Esophagus squamous epithelium (tissue), 5 donors: ENCODE measurements around the gene AUTS2. TPM values are rescaled to one million over a fixed set of nuclear protein-coding genes. Genes with fewer than 3 reads are reported as not detected.
A peak's percentile ranks its signal among the peaks of the same experiment; 100 is the strongest.

Source experiments
- DNase-seq: peaks from one replicate; lab custom pipeline; 2025; lab: John Stamatoyannopoulos, UW
- H3K27ac ChIP-seq, 4 donors: fragments of 200-600 bp; sonication (generic); one replicate each; pipeline ENCODE4 v1.5.1; 2016 to 2019; ENCODE audit warnings: mild to moderate bottlenecking in 1 of 4
- H3K27me3 ChIP-seq, 4 donors: fragments of 200-600 bp; sonication (generic); 1 replicate in 3 of 4; 2 replicates in 1 of 4; pipeline versions ENCODE4 v1.5.1 to v1.6.0; 2017 to 2021; ENCODE audit warnings: antibody characterized with exemption in 1 of 4
- H3K36me3 ChIP-seq, 3 donors: fragments of 200-600 bp; sonication (generic); one replicate each; pipeline ENCODE4 v1.5.1; 2016 to 2019
- H3K4me1 ChIP-seq, 3 donors: fragments of 200-600 bp; sonication (generic); one replicate each; pipeline ENCODE4 v1.5.1; 2017 to 2019
- H3K4me3 ChIP-seq, 4 donors: fragments of 200-600 bp; sonication (generic); 1 replicate in 3 of 4; 2 replicates in 1 of 4; pipeline ENCODE4 v1.5.1; 2016 to 2019; ENCODE audit warnings: mild to moderate bottlenecking in 2 of 4, moderate library complexity in 1 of 4
- H3K9me3 ChIP-seq, 3 donors: fragments of 200-600 bp; sonication (generic); one replicate each; pipeline ENCODE4 v1.5.1; 2016 to 2019
- CTCF ChIP-seq, 6 experiments: fragments of 450-650 bp in 4 of 6; fragments of 200-600 bp in 2 of 6; sonication (generic) in 2 of 6; IDR thresholded peaks; one replicate each; pipeline ENCODE4 v1.5.1; 2016 to 2019; ENCODE audit warnings: antibody characterized with exemption in 6 of 6, mild to moderate bottlenecking in 4 of 6, moderate library complexity in 4 of 6
- POLR2A ChIP-seq, 4 donors: fragments of 450-650 bp; IDR thresholded peaks; one replicate each; pipeline ENCODE4 v1.6.1; 2017; ENCODE audit warnings: antibody characterized with exemption in 4 of 4, mild to moderate bottlenecking in 4 of 4, moderate library complexity in 3 of 4
- WGBS, 2 donors: methylation state at CpG; one replicate each; pipeline ENCODE4 v1.1.5; 2018; 5-methylcytosine and 5-hydroxymethylcytosine counted together
- intact Hi-C: fragments of 100-400 bp; cut with DNase I; formaldehyde crosslinking; loops from one replicate; pipeline ENCODE4 v1.15.0; 2022
- total RNA-seq, 4 donors: library from RNA; depleted of rRNA; stranded (reverse); fragments of >200 nt; gene quantifications; one replicate each; pipeline ENCODE4 v1.1.0, GENCODE V29; 2016
- donor health status: DM: yes; HTN: yes; CAD: no.

Gene AUTS2
- total RNA-seq, 4 donors from 2014 or later: 9.5 to 36.2 (median 23.0) TPM

GRCh38 chr7:70829221-70830059 is 1231.2 kb downstream of the AUTS2 start:
- H3K4me1 ChIP-seq: peaks cover 0 to 9% (median 4%) of the 10 kb centered on the region in 3 donors
- H3K27ac ChIP-seq: no peak overlapping the region
- 6 to 8% methylated on average over 22 to 23 of the region's 29 CpGs for WGBS, 2 donors
- intact Hi-C loops: no loop called here
- DNase-seq: no peak
- H3K4me3 ChIP-seq: peak overlapping the region in 1 of 4 donors; percentile 44
- no peaks in the 10 kb centered on the region for H3K9me3 ChIP-seq
- no peaks in the 10 kb centered on the region for H3K36me3 ChIP-seq
- TF ChIP-seq POLR2A (IDR thresholded peaks at IDR 0.05) (no peak), CTCF (IDR thresholded peaks at IDR 0.05) (peak; percentile 69 to 91 (median 76))
- H3K27me3 ChIP-seq: peaks cover 0 to 23% (median 0%) of the 10 kb centered on the region in 4 donors

DNA sequence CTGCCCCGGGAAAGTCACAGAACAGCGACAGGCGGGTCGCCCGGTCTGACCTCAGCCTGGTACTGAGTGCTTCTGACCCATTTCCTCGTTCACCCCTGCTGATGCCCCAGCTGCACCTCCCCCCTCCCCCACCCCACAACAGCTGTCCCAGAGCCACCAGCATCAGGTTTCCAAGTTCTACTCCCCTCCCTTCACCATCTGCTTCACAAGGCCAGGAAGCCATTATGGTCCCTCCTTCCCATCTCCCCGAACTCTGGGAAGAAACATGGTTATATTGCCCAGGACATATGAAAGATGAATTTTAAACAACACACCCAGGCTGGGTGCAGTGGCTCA is 1231.8 kb downstream of the AUTS2 start:
- no peak for TF ChIP-seq CTCF (IDR thresholded peaks at IDR 0.05)
- TF ChIP-seq POLR2A (IDR thresholded peaks at IDR 0.05): no peak
- intact Hi-C loops: no loop called here
- no peaks in the 10 kb centered on the region for H3K36me3 ChIP-seq
- no peaks in the 10 kb centered on the region for H3K9me3 ChIP-seq
- peaks cover 0 to 9% (median 4%) of the 10 kb centered on the region in 3 donors for H3K4me1 ChIP-seq
- DNase-seq: no peak
- H3K27me3 ChIP-seq: peaks cover 0 to 23% (median 0%) of the 10 kb centered on the region in 4 donors
- H3K27ac ChIP-seq: no peak overlapping the region
- no peak overlapping the region for H3K4me3 ChIP-seq
- 77 to 78% methylated on average over 5 to 6 of the region's 7 CpGs for WGBS, 2 donors

- Histone ChIP-seq H3K27ac (no peak overlapping the region), H3K4me3 (no peak overlapping the region), H3K27me3 (peaks cover 0 to 23% (median 0%) of the 10 kb centered on the region in 4 donors), H3K4me1 (peaks cover 0 to 9% (median 4%) of the 10 kb centered on the region in 3 donors), H3K36me3 (no peaks in the 10 kb centered on the region), H3K9me3 (no peaks in the 10 kb centered on the region)
- intact Hi-C loops: no loop called here
- TF ChIP-seq POLR2A (IDR thresholded peaks at IDR 0.05) (no peak), CTCF (IDR thresholded peaks at IDR 0.05) (no peak)
- DNase-seq: no peak
- 77 to 82% methylated on average over 7 of the region's 7 CpGs for WGBS, 2 donors
Measured at GRCh38 chr7:70830426-70830825, 1232.2 kb downstream of the AUTS2 start.

DNA sequence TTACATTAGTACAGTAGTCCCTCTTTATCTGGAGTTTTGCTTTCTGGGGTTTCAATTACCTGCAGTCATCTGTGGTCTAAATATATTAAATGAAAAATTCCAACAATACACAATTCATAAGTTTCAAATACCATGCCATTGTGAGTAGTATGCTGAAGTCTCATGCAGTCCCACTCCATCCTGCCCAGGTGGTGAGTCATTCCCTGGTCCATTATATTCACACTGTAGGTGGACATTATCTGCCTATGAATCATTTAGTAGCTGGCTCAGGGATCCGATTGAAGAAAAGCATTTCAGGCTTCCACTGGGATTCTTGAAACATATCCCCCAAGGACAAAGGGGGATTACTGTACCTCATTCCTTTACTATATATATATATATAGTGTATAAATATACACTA is 1235.5 kb downstream of the AUTS2 start:
- intact Hi-C loops: no loop called here
- DNase-seq: no peak
- Histone ChIP-seq H3K9me3 (no peaks in the 10 kb centered on the region), H3K27ac (no peak overlapping the region), H3K36me3 (no peaks in the 10 kb centered on the region), H3K4me1 (peaks cover 0 to 9% (median 4%) of the 10 kb centered on the region in 3 donors), H3K4me3 (no peak overlapping the region), H3K27me3 (peaks cover 0 to 35% (median 0%) of the 10 kb centered on the region in 4 donors)
- TF ChIP-seq POLR2A (IDR thresholded peaks at IDR 0.05) (no peak), CTCF (IDR thresholded peaks at IDR 0.05) (no peak)
- 25 to 33% methylated on average over 1 of the region's 1 CpG for WGBS, 2 donors

- Histone ChIP-seq H3K9me3 (no peaks in the 10 kb centered on the region), H3K36me3 (no peaks in the 10 kb centered on the region), H3K27ac (no peak overlapping the region), H3K27me3 (peaks cover 0 to 32% (median 0%) of the 10 kb centered on the region in 4 donors), H3K4me1 (peaks cover 0 to 4% (median 2%) of the 10 kb centered on the region in 3 donors), H3K4me3 (no peak overlapping the region)
- intact Hi-C loops: no loop called here
- 85 to 86% methylated on average over 8 of the region's 8 CpGs for WGBS, 2 donors
- TF ChIP-seq CTCF (IDR thresholded peaks at IDR 0.05) (no peak), POLR2A (IDR thresholded peaks at IDR 0.05) (no peak)
- no peak for DNase-seq
Measured at GRCh38 chr7:70834424-70834823, 1236.1 kb downstream of the AUTS2 start.
